GM21526 (cell line): Measurements from ENCODE around the gene KCNT2.

ENCODE experiments used
- ATAC-seq: cut with Tn5 transposase; IDR thresholded peaks from one replicate; pipeline ENCODE4 v1.9.1; 2021; ENCODE audit warnings: moderate library complexity; ENCODE audit not compliant: unreplicated experiment, low FRiP score

Gene KCNT2

GRCh38 chr1:196593955-196594354 lies 14.3 kb downstream of the KCNT2 start:
- ATAC-seq = no peak

DNA sequence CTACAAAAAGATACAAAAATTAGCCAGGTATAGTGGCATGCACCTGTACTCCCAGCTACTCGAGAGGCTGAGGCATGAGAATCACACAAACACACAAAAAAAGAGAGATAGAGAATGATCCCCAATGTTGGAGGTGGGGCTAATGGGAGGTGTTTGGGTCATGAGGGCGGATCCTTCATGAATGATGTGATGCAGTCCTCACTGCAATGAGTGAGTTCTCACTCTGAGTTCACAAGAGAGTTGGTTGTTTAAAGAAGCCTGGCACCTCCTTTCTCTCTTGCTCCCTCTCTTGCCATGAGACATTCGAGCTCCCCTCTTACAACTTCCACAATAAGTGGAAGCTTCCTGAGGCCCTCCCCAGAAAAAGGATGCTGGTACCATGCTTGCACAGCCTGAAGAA lies 17.3 kb downstream of the KCNT2 start:
- no peak for ATAC-seq

GRCh38 chr1:196590012-196590708 lies 18.1 kb downstream of the KCNT2 start:
- no peak for ATAC-seq

- no peak for ATAC-seq
Observed at GRCh38 chr1:196584696-196585095, 23.5 kb downstream of the KCNT2 start.

- ATAC-seq = no peak
Observed at GRCh38 chr1:196577386-196577785, 30.9 kb downstream of the KCNT2 start.

- no peak for ATAC-seq
Observed at GRCh38 chr1:196573226-196573625, 35.0 kb downstream of the KCNT2 start.

GRCh38 chr1:196567238-196567637 lies 41.0 kb downstream of the KCNT2 start:
- ATAC-seq = no peak

- no peak for ATAC-seq
Observed at GRCh38 chr1:196563768-196564167, 44.5 kb downstream of the KCNT2 start.

- no peak for ATAC-seq
Observed at GRCh38 chr1:196559314-196559713, 48.9 kb downstream of the KCNT2 start.

DNA sequence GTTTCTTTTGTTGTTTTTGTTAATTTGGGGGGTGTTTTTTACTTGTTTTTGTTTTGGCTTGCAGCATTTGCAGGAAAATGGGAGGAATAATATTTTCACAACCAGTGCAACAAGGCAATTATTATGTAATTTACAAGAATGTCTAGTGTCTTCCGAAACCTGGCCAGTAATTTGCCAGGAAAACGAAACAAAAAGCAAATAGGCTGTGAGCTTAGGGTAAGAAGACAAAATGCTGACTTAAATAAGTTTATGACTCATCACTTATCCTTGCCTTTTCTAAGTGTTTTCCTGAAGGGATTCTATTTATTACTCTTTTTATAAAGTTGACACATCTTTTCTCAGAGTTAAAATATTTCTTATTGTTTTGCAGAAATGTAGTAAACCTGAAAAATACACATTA lies 49.8 kb downstream of the KCNT2 start:
- no peak for ATAC-seq

- no peak for ATAC-seq
Observed at GRCh38 chr1:196557797-196558196, 50.4 kb downstream of the KCNT2 start.

- no peak for ATAC-seq
Observed at GRCh38 chr1:196550731-196551130, 57.5 kb downstream of the KCNT2 start.

- ATAC-seq = no peak
Observed at GRCh38 chr1:196546272-196547111, 61.7 kb downstream of the KCNT2 start.

GRCh38 chr1:196545222-196545621 lies 63.0 kb downstream of the KCNT2 start:
- no peak for ATAC-seq

GRCh38 chr1:196544617-196545016 lies 63.6 kb downstream of the KCNT2 start:
- ATAC-seq = no peak

DNA sequence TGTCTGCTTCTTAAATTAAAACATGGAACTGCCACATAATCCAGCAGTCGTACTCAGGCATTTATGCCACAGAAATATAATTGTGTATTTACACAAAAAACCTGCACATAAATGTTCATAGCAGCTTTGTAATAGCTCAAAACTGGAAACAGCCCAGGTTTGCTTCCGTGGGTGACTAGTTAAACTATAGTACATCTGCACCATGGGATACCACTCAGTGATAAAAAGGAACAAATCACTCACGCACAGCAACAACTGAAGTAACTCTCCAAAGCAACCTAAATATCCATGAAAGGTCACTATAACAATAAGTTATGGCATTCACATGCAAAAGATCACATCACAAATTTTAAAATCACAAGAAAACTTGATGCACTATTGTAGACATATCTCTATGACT lies 64.4 kb downstream of the KCNT2 start:
- ATAC-seq = no peak

GRCh38 chr1:196538473-196538872 lies 69.8 kb downstream of the KCNT2 start:
- ATAC-seq = no peak

- ATAC-seq = no peak
Observed at GRCh38 chr1:196535727-196536126, 72.5 kb downstream of the KCNT2 start.

DNA sequence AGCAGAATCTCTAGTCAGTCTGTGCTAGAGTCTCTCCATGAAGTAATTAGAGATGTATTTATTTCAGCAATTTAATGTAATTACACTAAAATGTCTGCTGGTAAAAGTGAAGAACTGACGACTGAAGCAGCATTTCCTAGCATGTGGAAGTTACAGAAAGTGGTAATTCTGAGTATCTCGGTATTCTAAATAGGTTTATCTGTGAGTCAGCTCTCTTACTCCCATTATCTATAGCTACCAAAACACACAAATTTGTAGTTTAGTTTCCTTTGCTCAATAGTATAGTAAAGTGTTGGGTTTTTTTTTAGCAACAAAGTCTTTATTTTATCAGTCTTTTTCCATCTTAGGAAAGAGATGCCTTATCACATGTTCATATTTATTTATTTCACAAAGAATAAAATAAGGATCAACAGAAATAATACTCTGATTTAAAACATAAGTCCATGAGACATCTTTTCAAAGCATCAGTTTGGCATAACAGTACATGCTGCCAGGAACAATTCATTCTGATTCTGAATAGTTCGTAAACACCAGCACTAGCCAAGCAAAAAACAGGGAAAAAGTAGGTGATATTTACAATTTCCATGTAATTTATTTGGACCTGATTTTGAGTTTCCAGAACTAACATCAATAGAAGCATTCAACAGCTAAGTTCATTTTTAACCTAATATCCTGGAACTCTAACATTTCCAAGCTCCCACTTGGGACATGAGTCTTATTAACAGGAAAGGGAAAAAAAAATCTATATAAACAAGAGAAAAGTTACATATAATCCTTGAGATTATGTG lies 76.3 kb downstream of the KCNT2 start:
- ATAC-seq = no peak

GRCh38 chr1:196527919-196528318 lies 80.3 kb downstream of the KCNT2 start:
- ATAC-seq = no peak
